ENCODE results near the gene CADM3. TPM values are rescaled to one million over a fixed set of nuclear protein-coding genes. Genes with fewer than 3 reads are reported as not detected.

Gene CADM3
- total and polyA plus RNA-seq, 9 of the 15 experiments (the other 6 are each of a cell fraction or from before 2014, with no cell fraction given): 0.04 TPM; not detected in 8

DNA sequence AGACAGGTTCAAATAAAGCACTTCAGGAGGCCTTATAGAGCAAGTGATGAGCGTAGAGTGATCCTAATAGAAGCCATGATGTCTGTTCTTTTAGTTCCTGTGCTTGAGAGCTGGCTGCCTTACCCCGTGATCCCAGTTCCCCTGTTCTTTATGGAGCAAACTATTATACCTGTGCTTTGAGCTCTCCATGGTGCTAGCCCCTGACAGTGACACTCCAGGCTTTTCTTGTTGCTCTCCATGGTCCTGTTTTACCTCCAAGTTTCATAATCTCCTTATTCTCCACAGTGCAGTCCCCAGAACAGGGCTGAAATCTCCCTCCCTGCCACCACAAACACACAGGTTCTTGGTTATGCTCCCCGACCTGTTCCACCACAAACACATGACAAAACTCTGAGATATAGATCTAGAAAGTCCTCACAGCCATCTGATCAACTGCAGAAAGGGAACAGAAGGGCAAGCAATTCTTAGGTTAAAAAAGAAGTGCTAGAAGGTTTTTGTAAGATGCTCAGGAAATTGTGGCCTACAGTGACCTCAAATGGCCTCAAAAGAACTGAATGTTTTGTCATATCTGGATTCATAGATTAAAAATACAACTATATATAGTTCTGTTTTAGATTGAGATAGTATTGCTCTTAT, 6.0 kb downstream of the CADM3 start (continued):
- TF ChIP-seq, protein P1, sequence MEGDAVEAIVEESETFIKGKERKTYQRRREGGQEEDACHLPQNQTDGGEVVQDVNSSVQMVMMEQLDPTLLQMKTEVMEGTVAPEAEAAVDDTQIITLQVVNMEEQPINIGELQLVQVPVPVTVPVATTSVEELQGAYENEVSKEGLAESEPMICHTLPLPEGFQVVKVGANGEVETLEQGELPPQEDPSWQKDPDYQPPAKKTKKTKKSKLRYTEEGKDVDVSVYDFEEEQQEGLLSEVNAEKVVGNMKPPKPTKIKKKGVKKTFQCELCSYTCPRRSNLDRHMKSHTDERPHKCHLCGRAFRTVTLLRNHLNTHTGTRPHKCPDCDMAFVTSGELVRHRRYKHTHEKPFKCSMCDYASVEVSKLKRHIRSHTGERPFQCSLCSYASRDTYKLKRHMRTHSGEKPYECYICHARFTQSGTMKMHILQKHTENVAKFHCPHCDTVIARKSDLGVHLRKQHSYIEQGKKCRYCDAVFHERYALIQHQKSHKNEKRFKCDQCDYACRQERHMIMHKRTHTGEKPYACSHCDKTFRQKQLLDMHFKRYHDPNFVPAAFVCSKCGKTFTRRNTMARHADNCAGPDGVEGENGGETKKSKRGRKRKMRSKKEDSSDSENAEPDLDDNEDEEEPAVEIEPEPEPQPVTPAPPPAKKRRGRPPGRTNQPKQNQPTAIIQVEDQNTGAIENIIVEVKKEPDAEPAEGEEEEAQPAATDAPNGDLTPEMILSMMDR (IDR thresholded peaks at IDR 0.05 in 2 of 3, conservative IDR thresholded peaks at IDR 0.05 in 1 of 3; ENCODE audit: insufficient read depth in 2 of 3, low read depth in 1 of 3, low read length in 3 of 3): no peak
- TF ChIP-seq, protein P2, sequence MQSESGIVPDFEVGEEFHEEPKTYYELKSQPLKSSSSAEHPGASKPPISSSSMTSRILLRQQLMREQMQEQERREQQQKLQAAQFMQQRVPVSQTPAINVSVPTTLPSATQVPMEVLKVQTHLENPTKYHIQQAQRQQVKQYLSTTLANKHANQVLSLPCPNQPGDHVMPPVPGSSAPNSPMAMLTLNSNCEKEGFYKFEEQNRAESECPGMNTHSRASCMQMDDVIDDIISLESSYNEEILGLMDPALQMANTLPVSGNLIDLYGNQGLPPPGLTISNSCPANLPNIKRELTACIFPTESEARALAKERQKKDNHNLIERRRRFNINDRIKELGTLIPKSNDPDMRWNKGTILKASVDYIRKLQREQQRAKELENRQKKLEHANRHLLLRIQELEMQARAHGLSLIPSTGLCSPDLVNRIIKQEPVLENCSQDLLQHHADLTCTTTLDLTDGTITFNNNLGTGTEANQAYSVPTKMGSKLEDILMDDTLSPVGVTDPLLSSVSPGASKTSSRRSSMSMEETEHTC (IDR thresholded peaks at IDR 0.05): no peak
- TF ChIP-seq, protein P3, sequence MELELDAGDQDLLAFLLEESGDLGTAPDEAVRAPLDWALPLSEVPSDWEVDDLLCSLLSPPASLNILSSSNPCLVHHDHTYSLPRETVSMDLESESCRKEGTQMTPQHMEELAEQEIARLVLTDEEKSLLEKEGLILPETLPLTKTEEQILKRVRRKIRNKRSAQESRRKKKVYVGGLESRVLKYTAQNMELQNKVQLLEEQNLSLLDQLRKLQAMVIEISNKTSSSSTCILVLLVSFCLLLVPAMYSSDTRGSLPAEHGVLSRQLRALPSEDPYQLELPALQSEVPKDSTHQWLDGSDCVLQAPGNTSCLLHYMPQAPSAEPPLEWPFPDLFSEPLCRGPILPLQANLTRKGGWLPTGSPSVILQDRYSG (tag; conservative IDR thresholded peaks at IDR 0.05; ENCODE audit: low read depth): peak; percentile 86
- peak in 1 of 2 experiments; percentile 95; a peak in 2 of 4 replicates for TF ChIP-seq RCOR1 (IDR thresholded peaks at IDR 0.05; ENCODE audit: borderline replicate concordance in 1 of 2, low read depth in 2 of 2, low read length in 2 of 2)
- no peak for TF ChIP-seq CSDE1 (IDR thresholded peaks at IDR 0.05)
- no peak for TF ChIP-seq POU5F1 (IDR thresholded peaks at IDR 0.05; ENCODE audit: borderline replicate concordance, low read depth, low read length, partially characterized antibody)
- no peak for TF ChIP-seq SOX6 (IDR thresholded peaks at IDR 0.05)
- no peak for TF ChIP-seq KDM2B (CRISPR knock-in tag; IDR thresholded peaks at IDR 0.05)
- peak; percentile 94 for TF ChIP-seq ZNF175 (CRISPR knock-in tag; IDR thresholded peaks at IDR 0.05; ENCODE audit: low read depth)
- no peak for TF ChIP-seq TAF15 (IDR thresholded peaks at IDR 0.05; ENCODE audit: low read depth, low read length)
- no peak for TF ChIP-seq HDAC3 (IDR thresholded peaks at IDR 0.05; ENCODE audit: borderline replicate concordance, partially characterized antibody)
- 0 out of 2 replicates have a peak, but pooled peaks have one; percentile 68 for TF ChIP-seq ETV5 (CRISPR knock-in tag; IDR thresholded peaks at IDR 0.05; ENCODE audit: low read depth)
- no peak for TF ChIP-seq TAF9B (IDR thresholded peaks at IDR 0.05; ENCODE audit: partially characterized antibody)
- TF ChIP-seq, protein P4, sequence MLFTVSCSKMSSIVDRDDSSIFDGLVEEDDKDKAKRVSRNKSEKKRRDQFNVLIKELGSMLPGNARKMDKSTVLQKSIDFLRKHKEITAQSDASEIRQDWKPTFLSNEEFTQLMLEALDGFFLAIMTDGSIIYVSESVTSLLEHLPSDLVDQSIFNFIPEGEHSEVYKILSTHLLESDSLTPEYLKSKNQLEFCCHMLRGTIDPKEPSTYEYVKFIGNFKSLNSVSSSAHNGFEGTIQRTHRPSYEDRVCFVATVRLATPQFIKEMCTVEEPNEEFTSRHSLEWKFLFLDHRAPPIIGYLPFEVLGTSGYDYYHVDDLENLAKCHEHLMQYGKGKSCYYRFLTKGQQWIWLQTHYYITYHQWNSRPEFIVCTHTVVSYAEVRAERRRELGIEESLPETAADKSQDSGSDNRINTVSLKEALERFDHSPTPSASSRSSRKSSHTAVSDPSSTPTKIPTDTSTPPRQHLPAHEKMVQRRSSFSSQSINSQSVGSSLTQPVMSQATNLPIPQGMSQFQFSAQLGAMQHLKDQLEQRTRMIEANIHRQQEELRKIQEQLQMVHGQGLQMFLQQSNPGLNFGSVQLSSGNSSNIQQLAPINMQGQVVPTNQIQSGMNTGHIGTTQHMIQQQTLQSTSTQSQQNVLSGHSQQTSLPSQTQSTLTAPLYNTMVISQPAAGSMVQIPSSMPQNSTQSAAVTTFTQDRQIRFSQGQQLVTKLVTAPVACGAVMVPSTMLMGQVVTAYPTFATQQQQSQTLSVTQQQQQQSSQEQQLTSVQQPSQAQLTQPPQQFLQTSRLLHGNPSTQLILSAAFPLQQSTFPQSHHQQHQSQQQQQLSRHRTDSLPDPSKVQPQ (CRISPR knock-in tag; IDR thresholded peaks at IDR 0.05; ENCODE audit: borderline replicate concordance): no peak
- no peak for TF ChIP-seq NFIX (CRISPR knock-in tag; IDR thresholded peaks at IDR 0.05; ENCODE audit: low read depth)
- no peak for TF ChIP-seq MAFG (tag; conservative IDR thresholded peaks at IDR 0.05)
- no peak for TF ChIP-seq RBM34 (IDR thresholded peaks at IDR 0.05; ENCODE audit: borderline replicate concordance, insufficient read depth, low read length)
